Activated CD8-positive, alpha-beta T cell treated with anti-CD3 and anti-CD28 coated beads for 36 hours (primary cell): ENCODE data around the gene LMF1. TPM values are rescaled to one million over a fixed set of nuclear protein-coding genes. Genes with fewer than 3 reads are reported as not detected.

Experiments
- ATAC-seq: fragments of 200-7000 bp; cut with Tn5 transposase; one replicate; pipeline ENCODE4 v1.10.0; 2021; ENCODE audit warnings: mild to moderate bottlenecking, moderate library complexity
- CTCF ChIA-PET: fragments of 350-600 bp; sonication (Branson Sonifier 250); formaldehyde crosslinking; loops from one replicate; lab custom pipeline; 2021; ENCODE audit warnings: antibody characterized with exemption; lab: Charles Lee
- POLR2A ChIA-PET: fragments of 350-600 bp; sonication (Branson Sonifier 250); formaldehyde crosslinking; loops from one replicate; lab custom pipeline; 2021; ENCODE audit warnings: antibody characterized with exemption; lab: Charles Lee
- DNase-seq: peaks from one replicate; pipeline ENCODE4 v3.0.0-alpha.2; 2020
- H3K27ac Mint-ChIP-seq: one replicate; pipeline ENCODE4 v1.8.0; 2021; ENCODE audit warnings: mild to moderate bottlenecking, mixed read lengths
- H3K27me3 Mint-ChIP-seq: one replicate; pipeline ENCODE4 v1.8.0; 2021; ENCODE audit warnings: mixed read lengths
- H3K36me3 Mint-ChIP-seq: one replicate; pipeline ENCODE4 v1.8.0; 2021; ENCODE audit warnings: low read depth, mixed read lengths
- H3K4me1 Mint-ChIP-seq: one replicate; pipeline ENCODE4 v1.8.0; 2021; ENCODE audit warnings: low read depth, mixed read lengths
- H3K4me3 Mint-ChIP-seq: one replicate; pipeline ENCODE4 v1.8.0; 2021; ENCODE audit warnings: mild to moderate bottlenecking, moderate library complexity, mixed read lengths
- H3K9me3 Mint-ChIP-seq: one replicate; pipeline ENCODE4 v1.8.0; 2021; ENCODE audit warnings: mixed read lengths
- intact Hi-C: fragments of 100-400 bp; cut with micrococcal nuclease; formaldehyde crosslinking; loops from one replicate; pipeline ENCODE4 v1.10.0; 2022
- total RNA-seq, 2 experiments: library from RNA; stranded (reverse); gene quantifications; one replicate each; pipeline ENCODE4 v1.2.3, GENCODE V29; 2021
- TF ChIP-seq, protein P1 (sequence below): fragments of 200-600 bp; IDR thresholded peaks from one replicate; pipeline ENCODE4 v1.8.0; 2022; ENCODE audit warnings: antibody characterized with exemption, mild to moderate bottlenecking

LMF1 gene
- total RNA-seq, 2 experiments from 2014 or later = 8.7 to 9.7 TPM

DNA sequence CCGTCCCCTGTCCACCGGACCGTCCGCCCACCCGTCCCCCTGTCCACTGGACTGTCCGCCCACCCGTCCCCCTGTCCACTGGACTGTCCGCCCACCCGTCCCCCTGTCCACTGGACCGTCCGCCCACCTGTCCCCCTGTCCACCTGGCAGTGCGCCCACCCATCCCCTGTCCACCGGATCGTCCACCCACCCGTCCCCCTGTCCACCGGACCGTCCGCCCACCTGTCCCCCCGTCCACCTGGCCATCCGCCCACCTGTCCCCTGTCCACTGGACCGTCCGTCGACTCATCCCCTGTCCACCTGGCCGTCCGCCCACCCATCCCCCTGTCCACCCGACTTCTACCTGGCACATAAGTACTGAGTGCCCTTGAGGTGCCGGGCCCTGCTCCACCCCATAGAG is 76.6 kb downstream of the LMF1 start:
- Mint-ChIP-seq H3K9me3 (no peaks in the 10 kb centered on the region), H3K36me3 (no peaks in the 10 kb centered on the region), H3K4me3 (no peak overlapping the region), H3K4me1 (no peaks in the 10 kb centered on the region), H3K27ac (no peak overlapping the region), H3K27me3 (no peaks in the 10 kb centered on the region)
- ChIA-PET CTCF (no interaction called here), POLR2A (no interaction called here)
- intact Hi-C loops = no loop called here
- TF ChIP-seq, protein P1, sequence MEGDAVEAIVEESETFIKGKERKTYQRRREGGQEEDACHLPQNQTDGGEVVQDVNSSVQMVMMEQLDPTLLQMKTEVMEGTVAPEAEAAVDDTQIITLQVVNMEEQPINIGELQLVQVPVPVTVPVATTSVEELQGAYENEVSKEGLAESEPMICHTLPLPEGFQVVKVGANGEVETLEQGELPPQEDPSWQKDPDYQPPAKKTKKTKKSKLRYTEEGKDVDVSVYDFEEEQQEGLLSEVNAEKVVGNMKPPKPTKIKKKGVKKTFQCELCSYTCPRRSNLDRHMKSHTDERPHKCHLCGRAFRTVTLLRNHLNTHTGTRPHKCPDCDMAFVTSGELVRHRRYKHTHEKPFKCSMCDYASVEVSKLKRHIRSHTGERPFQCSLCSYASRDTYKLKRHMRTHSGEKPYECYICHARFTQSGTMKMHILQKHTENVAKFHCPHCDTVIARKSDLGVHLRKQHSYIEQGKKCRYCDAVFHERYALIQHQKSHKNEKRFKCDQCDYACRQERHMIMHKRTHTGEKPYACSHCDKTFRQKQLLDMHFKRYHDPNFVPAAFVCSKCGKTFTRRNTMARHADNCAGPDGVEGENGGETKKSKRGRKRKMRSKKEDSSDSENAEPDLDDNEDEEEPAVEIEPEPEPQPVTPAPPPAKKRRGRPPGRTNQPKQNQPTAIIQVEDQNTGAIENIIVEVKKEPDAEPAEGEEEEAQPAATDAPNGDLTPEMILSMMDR = no peak
- ATAC-seq (no peak), DNase-seq (no peak)

DNA sequence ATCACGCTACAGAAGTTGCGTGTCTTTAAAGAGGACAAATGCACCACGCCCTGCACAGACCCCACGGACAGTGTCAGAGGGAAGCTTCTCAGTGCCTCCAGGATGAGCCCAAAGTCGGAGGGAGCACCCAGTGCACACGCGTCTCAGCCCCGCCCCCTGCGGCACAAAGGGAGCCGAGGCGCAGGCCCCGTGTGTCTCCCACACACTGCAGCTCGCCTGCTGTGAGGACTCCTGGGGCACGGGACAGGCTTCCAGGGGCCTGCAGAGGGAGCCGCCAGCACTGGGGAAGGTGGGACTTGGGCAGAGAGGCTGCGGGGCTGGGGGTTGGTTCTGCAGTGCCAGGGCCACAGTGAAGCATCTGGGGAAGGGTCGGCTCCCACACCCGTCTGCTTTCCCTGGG is 77.4 kb downstream of the LMF1 start:
- ATAC-seq (no peak), DNase-seq (no peak)
- intact Hi-C loops = no loop called here
- CTCF ChIA-PET = no interaction called here
- Mint-ChIP-seq H3K36me3 (no peaks in the 10 kb centered on the region), H3K9me3 (no peaks in the 10 kb centered on the region), H3K4me3 (no peak overlapping the region), H3K27ac (no peak overlapping the region), H3K27me3 (no peaks in the 10 kb centered on the region), H3K4me1 (no peaks in the 10 kb centered on the region)
- POLR2A ChIA-PET = no interaction called here
- TF ChIP-seq, protein P1 = no peak

- CTCF ChIA-PET = no interaction called here
- H3K36me3 Mint-ChIP-seq = no peaks in the 10 kb centered on the region
Measured at GRCh38 chr16:892536-893255, 78.1 kb downstream of the LMF1 start.

GRCh38 chr16:892006-892405 is 78.8 kb downstream of the LMF1 start:
- TF ChIP-seq, protein P1 = no peak
- Mint-ChIP-seq H3K4me3 (no peak overlapping the region), H3K9me3 (no peaks in the 10 kb centered on the region), H3K36me3 (no peaks in the 10 kb centered on the region), H3K27ac (no peak overlapping the region), H3K27me3 (no peaks in the 10 kb centered on the region), H3K4me1 (no peaks in the 10 kb centered on the region)
- POLR2A ChIA-PET = interaction anchor here (0.5 kb wide), 1 partner anchor 967 kb away, joined by 3 read pairs; no protein-coding TSS in a partner anchor
- intact Hi-C loops = no loop called here
- CTCF ChIA-PET = no interaction called here
- DNase-seq (no peak), ATAC-seq (no peak)

More at GRCh38 chr16:892536-893255, 78.1 kb downstream of the LMF1 start:
- Mint-ChIP-seq H3K27me3 (no peaks in the 10 kb centered on the region), H3K4me3 (no peak overlapping the region), H3K4me1 (no peaks in the 10 kb centered on the region), H3K27ac (no peak overlapping the region), H3K9me3 (no peaks in the 10 kb centered on the region)
- ATAC-seq = no peak
- intact Hi-C loops = no loop called here
- TF ChIP-seq, protein P1 = no peak
- POLR2A ChIA-PET = no interaction called here
- DNase-seq = no peak

DNA sequence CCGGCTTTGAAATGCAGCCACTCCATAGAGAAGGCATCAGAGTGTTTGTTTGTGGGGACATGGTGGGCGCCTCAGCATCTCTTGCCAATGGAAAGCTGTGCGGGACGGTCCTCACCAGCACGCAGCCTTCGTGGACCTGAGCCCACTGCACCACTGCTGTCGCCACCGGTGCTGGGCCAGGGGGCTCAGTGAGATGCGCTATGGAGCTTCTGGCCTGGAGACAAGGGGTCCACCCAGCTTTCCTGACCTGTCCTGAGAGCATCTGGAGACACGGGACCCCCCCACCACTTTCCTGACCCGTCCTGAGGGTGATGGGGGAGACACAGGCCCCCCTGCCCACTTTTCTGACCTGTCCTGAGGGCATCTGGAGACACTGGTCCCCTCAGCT is 79.4 kb downstream of the LMF1 start:
- TF ChIP-seq, protein P1 = no peak
- intact Hi-C loops = no loop called here
- H3K9me3 Mint-ChIP-seq = no peaks in the 10 kb centered on the region
- H3K4me3 Mint-ChIP-seq = no peak overlapping the region
- ChIA-PET CTCF (no interaction called here), POLR2A (interaction anchor here (0.5 kb wide), 1 partner anchor 968 kb away, joined by 3 read pairs; no protein-coding TSS in a partner anchor)
- no peaks in the 10 kb centered on the region for H3K27me3 Mint-ChIP-seq
- H3K27ac Mint-ChIP-seq = no peak overlapping the region
- H3K36me3 Mint-ChIP-seq = no peaks in the 10 kb centered on the region
- no peak for DNase-seq
- no peak for ATAC-seq
- H3K4me1 Mint-ChIP-seq = no peaks in the 10 kb centered on the region
